GM13976 (cell line): ENCODE results near the gene SPOCK2.

Experiments
- DNase-seq: peaks from one replicate; pipeline ENCODE4 v3.0.0; 2012; ENCODE audit warnings: low spot score
- in situ Hi-C: fragments of 300-500 bp; cut with MboI; formaldehyde crosslinking; loops from one replicate; pipeline ENCODE4 v1.12.0; 2022; ENCODE audit warnings: low sequenced_read_pairs, mixed read lengths, inconsistent platforms; ENCODE audit not compliant: unreplicated experiment
- TF ChIP-seq, protein P1 (sequence below): IDR thresholded peaks from 2 replicates; pipeline ENCODE4 v1.5.1; 2012; ENCODE audit warnings: borderline replicate concordance, mild to moderate bottlenecking; ENCODE audit not compliant: insufficient read depth; ENCODE audit errors: extremely low read depth, missing control alignments, control extremely low read depth

SPOCK2 gene

GRCh38 chr10:72068126-72068765, 20.1 kb downstream of the SPOCK2 start:
- TF ChIP-seq, protein P1, sequence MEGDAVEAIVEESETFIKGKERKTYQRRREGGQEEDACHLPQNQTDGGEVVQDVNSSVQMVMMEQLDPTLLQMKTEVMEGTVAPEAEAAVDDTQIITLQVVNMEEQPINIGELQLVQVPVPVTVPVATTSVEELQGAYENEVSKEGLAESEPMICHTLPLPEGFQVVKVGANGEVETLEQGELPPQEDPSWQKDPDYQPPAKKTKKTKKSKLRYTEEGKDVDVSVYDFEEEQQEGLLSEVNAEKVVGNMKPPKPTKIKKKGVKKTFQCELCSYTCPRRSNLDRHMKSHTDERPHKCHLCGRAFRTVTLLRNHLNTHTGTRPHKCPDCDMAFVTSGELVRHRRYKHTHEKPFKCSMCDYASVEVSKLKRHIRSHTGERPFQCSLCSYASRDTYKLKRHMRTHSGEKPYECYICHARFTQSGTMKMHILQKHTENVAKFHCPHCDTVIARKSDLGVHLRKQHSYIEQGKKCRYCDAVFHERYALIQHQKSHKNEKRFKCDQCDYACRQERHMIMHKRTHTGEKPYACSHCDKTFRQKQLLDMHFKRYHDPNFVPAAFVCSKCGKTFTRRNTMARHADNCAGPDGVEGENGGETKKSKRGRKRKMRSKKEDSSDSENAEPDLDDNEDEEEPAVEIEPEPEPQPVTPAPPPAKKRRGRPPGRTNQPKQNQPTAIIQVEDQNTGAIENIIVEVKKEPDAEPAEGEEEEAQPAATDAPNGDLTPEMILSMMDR, result no peak
- no peak for DNase-seq
- in situ Hi-C loops, result no loop called here

DNA sequence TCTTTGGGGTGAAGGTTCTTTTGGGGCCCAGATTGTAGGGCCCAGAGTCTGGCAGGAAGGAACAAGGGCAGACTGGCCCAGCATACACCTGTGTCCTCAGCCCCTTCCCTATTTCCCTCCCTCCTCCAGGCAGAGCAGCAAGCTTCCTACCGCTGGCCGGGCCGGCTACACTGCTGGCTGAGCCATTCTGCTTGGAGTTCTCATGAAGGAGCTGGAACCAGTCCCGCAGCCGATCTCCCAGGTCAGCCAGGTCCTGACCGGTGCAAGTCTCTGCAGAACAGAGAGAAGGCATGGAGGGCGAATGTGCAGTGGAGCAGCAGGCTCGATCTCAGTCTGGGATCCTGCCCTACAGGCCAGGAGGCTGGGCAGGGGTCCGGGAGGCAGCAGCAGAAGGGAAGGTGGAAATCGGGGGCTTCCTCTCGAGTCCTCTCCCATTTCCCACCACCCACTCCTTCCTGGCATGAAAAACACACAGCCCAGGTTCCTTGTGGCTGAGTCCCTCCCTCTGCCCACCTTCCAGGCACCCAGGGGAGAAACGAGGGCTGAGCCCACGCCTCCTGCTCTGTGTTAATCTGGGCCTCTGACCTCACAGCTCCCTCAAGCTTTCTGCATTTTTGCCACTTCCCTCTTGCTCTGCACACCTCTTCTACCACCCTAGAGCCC, 20.8 kb downstream of the SPOCK2 start:
- in situ Hi-C loops, result no loop called here
- TF ChIP-seq, protein P1, result no peak
- no peak for DNase-seq

DNA sequence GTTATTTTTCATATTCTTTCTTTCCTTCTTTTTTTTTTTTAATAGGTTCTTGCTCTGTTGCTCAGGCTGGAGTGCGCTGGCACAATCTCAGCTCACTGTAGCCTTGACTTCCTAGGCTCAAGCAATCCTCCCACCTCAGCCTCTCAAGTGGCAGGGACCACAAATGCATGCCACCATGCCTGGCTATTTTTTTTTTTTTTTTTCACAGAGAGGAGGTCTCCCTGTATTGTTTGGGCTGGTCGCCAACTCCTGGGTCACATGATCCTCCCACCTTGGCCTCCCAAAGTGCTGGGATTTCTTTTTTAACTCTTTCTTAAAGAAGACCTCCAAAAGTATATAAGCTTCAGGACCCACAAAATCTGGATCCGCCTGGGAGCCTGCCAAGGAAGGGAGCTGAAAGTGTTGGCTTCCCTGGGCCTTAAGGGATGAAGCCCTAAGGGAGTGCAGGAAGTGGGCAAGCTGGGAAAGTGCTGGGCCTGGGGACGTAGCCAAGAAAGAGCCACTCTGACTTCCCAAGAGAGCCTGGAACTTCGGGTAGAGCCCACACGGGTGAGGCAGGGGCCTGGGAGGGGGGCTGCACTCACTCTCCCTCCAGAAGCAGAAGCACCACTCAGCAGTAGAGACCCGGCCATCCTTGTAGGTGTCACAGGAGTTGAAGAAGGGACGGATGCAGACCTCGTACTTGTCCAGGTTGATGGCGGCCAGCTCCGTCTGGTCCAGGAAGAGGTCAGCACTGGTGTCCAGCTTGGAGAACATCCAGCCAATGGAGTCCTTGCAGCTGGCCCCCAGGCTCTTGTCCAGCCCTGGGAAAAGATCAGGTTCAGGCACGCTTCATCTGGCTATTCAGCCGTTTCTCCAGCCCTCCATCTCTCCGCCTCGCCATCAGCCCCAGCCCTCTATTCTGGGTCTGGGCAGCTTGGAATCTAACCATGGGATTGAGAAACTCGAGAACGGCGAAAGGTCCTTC, 21.8 kb downstream of the SPOCK2 start:
- DNase-seq, result no peak
- in situ Hi-C loops, result no loop called here
- TF ChIP-seq, protein P1, result no peak

- TF ChIP-seq, protein P1, result no peak
- DNase-seq, result no peak
- in situ Hi-C loops, result no loop called here
These were observed 22.8 kb downstream of the SPOCK2 start for GRCh38 chr10:72065439-72066025.

- DNase-seq, result no peak
- in situ Hi-C loops, result no loop called here
- TF ChIP-seq, protein P1, result no peak
These were observed 24.5 kb downstream of the SPOCK2 start for GRCh38 chr10:72063703-72064391.
